Skin epidermis (tissue), 12 donors: ENCODE results near the gene ZCCHC9.

Experiments
- H3K27ac ChIP-seq, 21 experiments: fragments of 200-600 bp; sonication (generic) in 11 of 21; one replicate each; pipeline ENCODE4 v1.5.0; 2020; ENCODE audit warnings: mild to moderate bottlenecking in 3 of 21, inconsistent platforms in 2 of 21, moderate library complexity in 2 of 21
- H3K4me3 ChIP-seq, 7 experiments: fragments of 200-600 bp; sonication (generic) in 2 of 7; one replicate each; pipeline ENCODE4 v1.5.0; 2020; ENCODE audit warnings: inconsistent platforms in 2 of 7, mild to moderate bottlenecking in 2 of 7, moderate library complexity in 1 of 7

Gene ZCCHC9

DNA sequence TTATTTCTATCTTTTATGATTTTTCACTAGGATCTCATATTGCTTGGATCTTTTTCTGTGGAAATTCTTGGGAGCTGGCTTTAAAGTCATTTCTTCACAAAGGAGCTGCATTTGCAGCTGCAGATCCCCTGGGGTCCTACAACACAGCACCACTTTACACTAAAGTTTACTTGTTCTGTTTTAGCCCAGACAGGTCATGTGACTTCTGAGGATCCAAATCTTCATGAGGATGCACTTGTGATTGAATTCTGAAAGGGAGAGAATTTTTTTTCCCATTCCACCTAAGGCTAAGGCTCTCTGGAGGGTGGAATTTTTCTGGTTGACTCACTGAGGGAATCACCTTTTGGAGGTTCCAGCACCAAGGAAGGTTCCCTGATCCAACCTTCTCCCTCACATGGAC lies 49.1 kb downstream of the ZCCHC9 start:
- Histone ChIP-seq H3K4me3 (no peak overlapping the region), H3K27ac (no peak overlapping the region)

DNA sequence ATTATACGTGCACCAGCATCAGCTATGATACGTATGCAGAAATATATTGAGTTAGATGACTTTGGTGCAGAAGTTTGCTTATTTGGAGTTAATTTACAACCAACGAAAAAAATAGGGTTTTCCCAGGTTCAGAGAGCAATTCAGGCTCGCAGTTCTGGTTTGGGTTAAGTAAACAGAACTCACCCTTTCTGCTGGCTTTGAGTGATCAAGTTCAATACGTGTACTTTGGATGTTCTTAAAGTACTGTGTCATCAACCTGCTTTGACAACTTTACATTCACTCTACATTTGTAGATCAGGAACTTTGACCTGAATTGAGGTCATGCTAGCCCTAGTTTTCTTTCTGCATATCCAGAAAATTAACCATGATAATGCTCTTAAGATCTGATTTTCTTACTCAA lies 51.8 kb downstream of the ZCCHC9 start:
- Histone ChIP-seq H3K4me3 (no peak overlapping the region), H3K27ac (no peak overlapping the region)

DNA sequence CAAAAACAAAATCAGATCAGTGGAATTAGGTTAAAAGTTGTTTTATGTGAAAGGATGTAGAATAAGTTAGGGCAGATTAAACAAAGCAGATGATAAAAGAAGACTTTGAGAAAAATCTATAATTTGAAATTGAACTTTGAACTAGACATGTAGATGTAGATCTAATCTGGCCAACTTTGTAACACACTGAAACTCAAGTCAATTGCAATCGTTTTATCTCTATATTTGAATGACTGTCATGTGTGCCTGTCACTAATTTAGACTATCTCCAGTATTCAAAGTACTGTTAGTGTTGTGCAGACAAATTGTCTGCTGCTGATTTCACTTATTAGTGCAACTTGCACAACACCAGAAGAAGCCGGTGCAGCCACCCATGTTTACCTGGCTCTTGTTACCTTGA lies 52.7 kb downstream of the ZCCHC9 start:
- no peak overlapping the region for H3K27ac ChIP-seq
- no peak overlapping the region for H3K4me3 ChIP-seq

DNA sequence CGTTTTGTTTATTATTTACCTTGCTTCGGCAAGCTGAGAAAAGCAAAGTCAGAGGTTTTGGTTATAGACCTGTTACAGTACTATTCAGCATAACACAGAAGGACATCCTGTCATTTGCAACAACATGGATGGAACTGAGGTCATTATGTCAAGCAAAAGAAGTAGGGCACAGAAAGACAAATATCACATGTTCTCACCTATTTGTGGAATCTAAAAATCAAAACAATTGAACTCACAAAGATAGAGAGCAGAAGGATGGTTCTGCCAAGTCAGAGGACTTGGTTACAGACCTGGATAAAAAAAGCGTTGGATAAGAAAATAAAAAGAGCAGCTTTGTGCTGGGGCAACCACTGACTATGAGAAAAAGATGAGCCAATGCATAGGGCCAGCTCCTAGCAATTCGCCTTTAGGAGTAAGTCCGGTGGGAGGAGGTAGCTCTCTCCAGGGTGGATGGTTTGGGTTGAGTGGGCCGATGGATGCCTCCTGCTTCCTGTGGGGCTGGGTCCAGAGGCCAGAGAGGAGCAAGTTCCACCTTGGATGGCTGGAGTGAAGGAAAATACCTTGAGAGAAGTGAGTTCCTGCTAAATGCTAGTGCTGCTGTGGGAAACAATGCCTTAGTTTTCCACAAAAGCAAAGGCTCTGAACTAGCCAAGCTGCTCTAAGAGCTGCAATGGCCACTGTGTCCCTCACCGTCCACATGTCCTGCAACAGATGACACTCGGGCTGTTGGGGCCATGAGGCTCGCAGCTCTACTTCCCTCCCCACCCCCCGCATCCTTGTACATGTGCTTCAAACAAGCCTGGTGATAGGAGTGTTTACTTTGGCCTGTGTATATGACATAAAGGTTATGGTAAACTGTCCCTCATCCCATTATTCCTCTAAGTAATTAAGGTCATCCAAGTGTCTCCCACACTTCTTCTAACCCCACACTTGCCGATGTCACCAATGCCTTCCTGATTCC lies 54.2 kb downstream of the ZCCHC9 start:
- no peak overlapping the region for H3K4me3 ChIP-seq
- no peak overlapping the region for H3K27ac ChIP-seq

DNA sequence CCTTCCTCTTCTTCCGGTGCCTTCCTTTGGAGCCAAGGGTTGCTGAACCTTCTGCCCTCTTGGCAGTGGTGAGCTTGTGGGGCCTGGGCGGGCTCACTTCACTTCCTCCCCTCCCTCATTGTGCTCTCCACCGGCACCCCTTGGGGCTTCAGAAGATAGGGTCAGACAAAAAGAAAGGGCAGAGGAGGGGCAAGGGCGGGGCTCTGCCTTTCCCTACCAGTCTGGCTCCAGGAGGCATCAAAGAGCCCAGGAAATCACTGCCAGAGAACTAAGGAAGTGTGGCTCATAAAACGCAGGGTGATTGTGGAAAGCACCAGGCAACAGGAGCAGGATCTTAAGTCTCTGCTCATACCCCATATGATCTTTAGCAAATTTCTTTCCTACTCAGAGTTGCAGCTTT lies 57.7 kb downstream of the ZCCHC9 start:
- H3K27ac ChIP-seq = no peak overlapping the region
- no peak overlapping the region for H3K4me3 ChIP-seq

DNA sequence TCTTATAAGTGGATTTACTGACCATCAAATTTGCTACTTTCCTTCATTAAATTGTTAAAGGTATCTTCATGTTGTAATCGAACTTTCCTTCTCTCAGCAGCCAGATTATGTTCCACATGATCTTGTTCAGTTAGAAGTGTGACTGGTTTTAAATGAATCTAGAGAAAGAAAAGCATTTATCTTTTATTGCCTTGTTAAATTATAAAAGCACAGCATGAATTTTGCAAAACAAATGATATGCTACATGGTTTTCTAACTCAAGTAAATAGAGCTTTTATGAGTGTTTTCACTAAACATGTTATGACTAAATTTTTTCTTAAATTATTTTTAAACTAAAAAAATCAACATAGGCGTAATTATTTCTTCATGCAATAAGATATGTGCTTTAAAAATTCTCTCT lies 58.5 kb downstream of the ZCCHC9 start:
- no peak overlapping the region for H3K27ac ChIP-seq
- no peak overlapping the region for H3K4me3 ChIP-seq

DNA sequence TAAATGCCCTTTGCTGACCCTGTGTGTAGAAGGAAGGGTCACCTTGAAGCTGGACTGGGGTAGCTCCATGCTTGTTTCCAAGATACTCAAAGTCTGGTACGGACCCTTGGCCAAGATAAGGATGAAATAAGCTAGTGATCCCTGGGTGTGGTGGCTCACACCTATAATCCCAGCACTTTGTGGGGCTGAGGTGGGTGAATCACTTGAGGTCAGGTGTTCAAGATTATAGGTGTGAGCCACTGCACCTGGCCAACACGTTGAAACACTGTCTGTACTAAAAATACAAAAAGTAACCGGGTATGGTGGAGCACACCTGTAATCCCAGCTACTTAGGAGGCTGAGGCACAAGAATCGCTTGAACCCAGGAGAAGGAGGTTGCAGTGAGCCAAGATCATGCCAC lies 59.3 kb downstream of the ZCCHC9 start:
- Histone ChIP-seq H3K27ac (no peak overlapping the region), H3K4me3 (no peak overlapping the region)

DNA sequence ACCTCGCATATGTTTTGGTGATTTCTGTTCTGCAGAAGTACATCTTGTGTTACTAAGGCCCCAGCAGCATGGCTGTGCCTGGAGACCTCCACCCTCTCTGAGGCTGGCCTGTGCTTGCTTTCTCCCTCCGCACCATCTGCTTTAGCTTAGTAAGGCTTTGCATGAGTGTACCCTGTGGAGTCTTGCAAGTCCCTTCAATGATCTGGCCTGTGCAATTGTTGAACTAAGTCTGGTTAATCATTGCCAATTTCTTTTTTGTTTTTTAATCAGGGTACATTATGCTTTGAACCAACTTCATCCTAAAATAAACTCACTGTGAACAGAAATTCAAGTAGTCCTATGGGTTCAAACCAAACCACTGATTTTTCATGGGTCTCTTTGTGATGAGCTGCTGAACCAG lies 60.2 kb downstream of the ZCCHC9 start:
- H3K27ac ChIP-seq = no peak overlapping the region
- H3K4me3 ChIP-seq = no peak overlapping the region
